ENCODE data around the gene DUSP1. TPM values are rescaled to one million over a fixed set of nuclear protein-coding genes. Genes with fewer than 3 reads are reported as not detected.

Gene DUSP1
- total RNA-seq, 1 experiment from 2014 or later, result 10.3 TPM

GRCh38 chr5:172745406-172745805 lies 25.6 kb downstream of the DUSP1 start:
- peaks cover 15% of the 10 kb centered on the region; the same call in 1 of the 2 replicates for H3F3A ChIP-seq (ENCODE audit: insufficient read depth, low read depth)
- no peak overlapping the region for H3K4me3 ChIP-seq
- CTCF ChIA-PET, result no interaction called here
- TF ChIP-seq EZH2 (IDR thresholded peaks at IDR 0.05; ENCODE audit: low read depth), result no peak
- TF ChIP-seq, protein P1, sequence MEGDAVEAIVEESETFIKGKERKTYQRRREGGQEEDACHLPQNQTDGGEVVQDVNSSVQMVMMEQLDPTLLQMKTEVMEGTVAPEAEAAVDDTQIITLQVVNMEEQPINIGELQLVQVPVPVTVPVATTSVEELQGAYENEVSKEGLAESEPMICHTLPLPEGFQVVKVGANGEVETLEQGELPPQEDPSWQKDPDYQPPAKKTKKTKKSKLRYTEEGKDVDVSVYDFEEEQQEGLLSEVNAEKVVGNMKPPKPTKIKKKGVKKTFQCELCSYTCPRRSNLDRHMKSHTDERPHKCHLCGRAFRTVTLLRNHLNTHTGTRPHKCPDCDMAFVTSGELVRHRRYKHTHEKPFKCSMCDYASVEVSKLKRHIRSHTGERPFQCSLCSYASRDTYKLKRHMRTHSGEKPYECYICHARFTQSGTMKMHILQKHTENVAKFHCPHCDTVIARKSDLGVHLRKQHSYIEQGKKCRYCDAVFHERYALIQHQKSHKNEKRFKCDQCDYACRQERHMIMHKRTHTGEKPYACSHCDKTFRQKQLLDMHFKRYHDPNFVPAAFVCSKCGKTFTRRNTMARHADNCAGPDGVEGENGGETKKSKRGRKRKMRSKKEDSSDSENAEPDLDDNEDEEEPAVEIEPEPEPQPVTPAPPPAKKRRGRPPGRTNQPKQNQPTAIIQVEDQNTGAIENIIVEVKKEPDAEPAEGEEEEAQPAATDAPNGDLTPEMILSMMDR (conservative IDR thresholded peaks at IDR 0.05), result no peak
- H3K79me2 ChIP-seq (ENCODE audit: low read depth), result no peaks in the 10 kb centered on the region
- H3K4me1 ChIP-seq (replicated peaks; ENCODE audit: insufficient read depth), result peaks cover 24% of the 10 kb centered on the region
- no peaks in the 10 kb centered on the region for H3K36me3 ChIP-seq (ENCODE audit: low read depth)
- no peak overlapping the region for H3K4me2 ChIP-seq
- no peaks in the 10 kb centered on the region; the same call in 1 of the 2 replicates for H3K9me3 ChIP-seq (ENCODE audit: insufficient read depth, low read depth)
- H3K9me2 ChIP-seq (ENCODE audit: insufficient read depth), result no peaks in the 10 kb centered on the region
- H4K20me1 ChIP-seq (ENCODE audit: insufficient read depth), result no peaks in the 10 kb centered on the region
- no peaks in the 10 kb centered on the region for H3K27me3 ChIP-seq (ENCODE audit: insufficient read depth, low read depth)
- no peak for DNase-seq
- POLR2A ChIA-PET (ENCODE audit: unreplicated experiment), result interaction anchor here (0.5 kb wide), 1 partner anchor 1218 kb away, joined by 5 read pairs; no protein-coding TSS in a partner anchor
- no TSS peak for BruUV-seq (replicated peaks)
- H3K27ac ChIP-seq, result no peak overlapping the region
- H2AFZ ChIP-seq, result no peak overlapping the region
- intact Hi-C loops (cut with micrococcal nuclease; ENCODE audit: unreplicated experiment), result no loop called here

DNA sequence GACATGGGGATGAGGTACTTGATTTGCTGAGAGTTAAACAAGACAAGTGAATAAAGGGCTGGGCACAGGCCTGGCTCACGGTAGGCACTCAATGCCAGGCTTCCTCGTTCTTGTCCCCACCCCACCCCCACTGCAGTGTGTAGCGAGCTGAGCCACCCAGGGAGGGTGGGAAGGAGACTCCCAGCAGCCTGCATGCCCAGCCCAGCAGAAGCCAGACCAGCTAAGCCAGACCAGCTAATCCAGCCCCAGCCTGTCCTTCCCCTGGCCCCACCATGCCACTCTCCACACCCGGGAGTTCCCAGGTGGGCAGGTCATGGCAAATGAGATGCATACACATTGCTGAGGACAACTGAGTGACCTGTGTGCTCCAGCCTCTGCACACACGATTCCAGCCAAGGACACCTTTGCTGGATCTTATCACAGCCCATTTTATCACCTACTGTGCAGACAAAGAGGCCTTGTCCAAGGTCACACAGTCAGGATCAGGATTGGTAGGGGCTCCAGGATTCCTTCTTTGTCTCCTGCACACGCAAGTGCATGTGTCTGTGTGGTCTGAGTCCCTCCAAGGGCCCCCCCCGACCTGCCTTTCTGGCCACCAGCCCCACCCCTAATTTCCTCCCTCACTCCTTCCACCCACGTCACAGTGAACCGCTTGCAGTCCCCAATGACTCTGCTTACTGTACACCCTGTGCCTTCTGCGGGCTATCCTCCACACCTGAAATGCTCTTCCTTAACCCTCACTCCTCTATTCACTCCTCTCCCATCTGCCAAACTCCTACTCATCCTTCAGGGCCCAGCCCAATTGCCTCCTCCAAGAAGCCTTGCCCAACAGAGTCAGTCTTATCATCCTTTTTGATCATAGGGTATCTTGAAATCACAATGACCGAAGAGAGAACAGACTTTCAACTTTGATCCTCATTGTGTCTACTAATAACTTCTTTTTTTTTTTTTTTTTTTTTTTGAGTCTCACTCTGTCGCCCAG lies 26.6 kb downstream of the DUSP1 start:
- intact Hi-C loops (cut with micrococcal nuclease; ENCODE audit: unreplicated experiment), result loop anchor here (1.0 kb wide), 1 partner anchor 21 kb away; no protein-coding TSS in a partner anchor
- no peak overlapping the region for H2AFZ ChIP-seq
- no TSS peak for BruUV-seq (replicated peaks)
- no peaks in the 10 kb centered on the region for H3K36me3 ChIP-seq (ENCODE audit: low read depth)
- H4K20me1 ChIP-seq (ENCODE audit: insufficient read depth), result no peaks in the 10 kb centered on the region
- CTCF ChIA-PET, result interaction anchor here (0.7 to 0.9 kb wide), 2 partner anchors 13 to 30 kb away, joined by 3 to 4 read pairs; no protein-coding TSS in a partner anchor
- TF ChIP-seq, protein P1 (conservative IDR thresholded peaks at IDR 0.05), result no peak
- TF ChIP-seq EZH2 (IDR thresholded peaks at IDR 0.05; ENCODE audit: low read depth), result no peak
- H3K4me3 ChIP-seq, result no peak overlapping the region
- DNase-seq, result peak; percentile 77 to 91
- no peaks in the 10 kb centered on the region for H3K9me2 ChIP-seq (ENCODE audit: insufficient read depth)
- H3K4me1 ChIP-seq (replicated peaks; ENCODE audit: insufficient read depth), result peaks cover 24% of the 10 kb centered on the region
- no peaks in the 10 kb centered on the region for H3K27me3 ChIP-seq (ENCODE audit: insufficient read depth, low read depth)
- H3K4me2 ChIP-seq, result peak overlapping the region; percentile 38
- H3F3A ChIP-seq (ENCODE audit: insufficient read depth, low read depth), result peaks cover 19% of the 10 kb centered on the region
- H3K27ac ChIP-seq, result peak overlapping the region; percentile 28; the same call in 1 of the 2 replicates
- H3K9me3 ChIP-seq (ENCODE audit: insufficient read depth, low read depth), result no peaks in the 10 kb centered on the region; the same call in 1 of the 2 replicates
- POLR2A ChIA-PET (ENCODE audit: unreplicated experiment), result interaction anchor here (0.6 kb wide), 2 partner anchors 27 to 29 kb away, joined by 3 to 4 read pairs; no protein-coding TSS in a partner anchor
- no peaks in the 10 kb centered on the region for H3K79me2 ChIP-seq (ENCODE audit: low read depth)

GRCh38 chr5:172743112-172743959 lies 27.7 kb downstream of the DUSP1 start:
- no peak for DNase-seq
- peaks cover 24% of the 10 kb centered on the region for H3K4me1 ChIP-seq (replicated peaks; ENCODE audit: insufficient read depth)
- peak overlapping the region; percentile 28; the same call in 1 of the 2 replicates for H3K27ac ChIP-seq
- no peaks in the 10 kb centered on the region for H4K20me1 ChIP-seq (ENCODE audit: insufficient read depth)
- no peak overlapping the region for H2AFZ ChIP-seq
- no peaks in the 10 kb centered on the region; the same call in 1 of the 2 replicates for H3K9me3 ChIP-seq (ENCODE audit: insufficient read depth, low read depth)
- H3K9me2 ChIP-seq (ENCODE audit: insufficient read depth), result no peaks in the 10 kb centered on the region
- peak overlapping the region; percentile 38 for H3K4me2 ChIP-seq
- H3F3A ChIP-seq (ENCODE audit: insufficient read depth, low read depth), result peaks cover 19% of the 10 kb centered on the region
- H3K36me3 ChIP-seq (ENCODE audit: low read depth), result no peaks in the 10 kb centered on the region
- no TSS peak for BruUV-seq (replicated peaks)
- TF ChIP-seq, protein P1 (conservative IDR thresholded peaks at IDR 0.05), result no peak
- no peak for TF ChIP-seq EZH2 (IDR thresholded peaks at IDR 0.05; ENCODE audit: low read depth)
- ChIA-PET CTCF (interaction anchor here (0.7 to 0.9 kb wide), 2 partner anchors 14 to 28 kb away, joined by 3 to 4 read pairs; no protein-coding TSS in a partner anchor), POLR2A (ENCODE audit: unreplicated experiment) (interaction anchor here (0.6 kb wide), 1 partner anchor 28 kb away, joined by 4 read pairs; no protein-coding TSS in a partner anchor)
- no peaks in the 10 kb centered on the region for H3K79me2 ChIP-seq (ENCODE audit: low read depth)
- no peaks in the 10 kb centered on the region for H3K27me3 ChIP-seq (ENCODE audit: insufficient read depth, low read depth)
- H3K4me3 ChIP-seq, result no peak overlapping the region
- intact Hi-C loops (cut with micrococcal nuclease; ENCODE audit: unreplicated experiment), result no loop called here
